Adrenal gland (tissue), 12 donors: ENCODE data around the gene RTTN. TPM values are rescaled to one million over a fixed set of nuclear protein-coding genes. Genes with fewer than 3 reads are reported as not detected.

ENCODE experiments used
- DNase-seq, 7 donors: peaks; one replicate each; pipeline ENCODE4 v3.0.0-alpha.2; 2019 to 2020
- H3K27ac ChIP-seq, 5 donors: fragments of 200-600 bp; sonication (generic) in 4 of 5; 1 replicate in 3 of 5; 2 replicates in 2 of 5; pipeline versions ENCODE4 v1.5.1 to v1.8.0; 2016 to 2020; ENCODE audit warnings: mild to moderate bottlenecking in 1 of 5
- H3K27me3 ChIP-seq: fragments of 200-600 bp; 2 replicates; pipeline ENCODE4 v1.8.0; 2021
- H3K36me3 ChIP-seq, 2 donors: fragments of 200-600 bp; replicated peaks in 1 of 2; 1 replicate in 1 of 2; 2 replicates in 1 of 2; pipeline versions ENCODE4 v1.5.1 to v1.8.0; 2018 to 2022
- H3K4me1 ChIP-seq, 2 donors: fragments of 200-600 bp; replicated peaks in 1 of 2; 1 replicate in 1 of 2; 2 replicates in 1 of 2; pipeline versions ENCODE4 v1.5.1 to v1.8.0; 2018 to 2021
- H3K4me3 ChIP-seq, 4 donors: fragments of 200-600 bp; sonication (generic) in 3 of 4; one replicate each; pipeline ENCODE4 v1.5.1; 2016 to 2018
- H3K9me3 ChIP-seq, 3 donors: fragments of 200-600 bp; sonication (generic) in 1 of 3; replicated peaks in 1 of 3; 1 replicate in 2 of 3; 2 replicates in 1 of 3; pipeline versions ENCODE4 v1.5.1 to v1.8.0; 2016 to 2021
- CTCF ChIP-seq, 6 experiments: fragments of 450-650 bp in 4 of 6; fragments of 200-600 bp in 2 of 6; sonication (generic) in 1 of 6; IDR thresholded peaks; 1 replicate in 5 of 6; 2 replicates in 1 of 6; pipeline versions ENCODE4 v1.5.1 to v1.8.0; 2016 to 2021; ENCODE audit warnings: antibody characterized with exemption in 6 of 6, mild to moderate bottlenecking in 2 of 6, moderate library complexity in 1 of 6
- POLR2A ChIP-seq, 2 donors: fragments of 450-650 bp; IDR thresholded peaks; one replicate each; pipeline ENCODE4 v1.6.1; 2017; ENCODE audit warnings: antibody characterized with exemption in 2 of 2, mild to moderate bottlenecking in 2 of 2, moderate library complexity in 1 of 2
- WGBS, 4 donors: extraction: QIAGEN DNeasy Blood & Tissue Kit in 2 of 4; methylation state at CpG; one replicate each; pipeline versions ENCODE4 v1.1.5 to v1.1.7; 2013 to 2017; 5-methylcytosine and 5-hydroxymethylcytosine counted together
- intact Hi-C, 2 donors: fragments of 100-400 bp; cut with DNase I; formaldehyde crosslinking; loops; one replicate each; pipeline versions ENCODE4 v1.14.1 to v1.15.0; 2022 to 2023
- polyA plus RNA-seq, 3 donors: library from polyadenylated mRNA; stranded (reverse); fragments of 200-250 nt in 2 of 3; fragments of 350-450 nt in 1 of 3; fragmentation: Illumina TruSeq in 1 of 3; extraction: RNeasy Lipid Tissue Mini Kit (QIAGEN cat#74804) in 1 of 3; gene quantifications; one replicate each; pipeline ENCODE4 v1.2.3, GENCODE V29; 2013 to 2014
- total RNA-seq, 9 donors: library from RNA; depleted of rRNA in 4 of 9; stranded (reverse); fragments of >200 nt in 4 of 9; fragments of 120-200 nt in 1 of 9; fragmentation: NEBNext Ultra II Directional in 1 of 9; extraction: Animal tissue kit (Norgen Biotek cat#: 25700) in 1 of 9; gene quantifications; one replicate each; pipeline versions ENCODE4 v1.1.0 to v1.2.4, GENCODE V29; 2013 to 2023
- donor health status: healthy with polysubstance abuse.
- donor health status: Bipolar disorder and iron deficiency.
- donor health status: DM: yes; HTN: yes; CAD: no.
- donor health status: DM: no; HTN: no; CAD: no.
- donor health status: DM: no; HTN: no; CAD: no.
- donor health status: DM: yes; HTN: yes; CAD: no.

The RTTN gene
- total and polyA plus RNA-seq, 12 donors = 4.0 to 22.5 (median 7.5) TPM

- no peaks in the 10 kb centered on the region for H3K27me3 ChIP-seq
- no peak overlapping the region for H3K27ac ChIP-seq
- 88 to 96% (median 94%) methylated on average over 2 of the region's 2 CpGs for WGBS, 4 donors
- no peak for TF ChIP-seq CTCF (IDR thresholded peaks at IDR 0.05)
- TF ChIP-seq POLR2A (IDR thresholded peaks at IDR 0.05) = no peak
- no peak overlapping the region for H3K4me3 ChIP-seq
- peaks cover 10 to 26% of the 10 kb centered on the region in 2 donors for H3K4me1 ChIP-seq
- intact Hi-C loops = no loop called here
- no peaks in the 10 kb centered on the region for H3K36me3 ChIP-seq
- no peaks in the 10 kb centered on the region for H3K9me3 ChIP-seq
- no peak for DNase-seq
Observed at GRCh38 chr18:70183441-70183840, 22.0 kb downstream of the RTTN start.

GRCh38 chr18:70182548-70182947 lies 22.9 kb downstream of the RTTN start:
- Histone ChIP-seq H3K9me3 (no peaks in the 10 kb centered on the region), H3K27me3 (no peaks in the 10 kb centered on the region), H3K27ac (peak overlapping the region in 1 of 5 donors; percentile 52), H3K36me3 (no peaks in the 10 kb centered on the region), H3K4me1 (peaks cover 4 to 26% of the 10 kb centered on the region in 2 donors), H3K4me3 (no peak overlapping the region)
- no peak for DNase-seq
- TF ChIP-seq CTCF (IDR thresholded peaks at IDR 0.05) (no peak), POLR2A (IDR thresholded peaks at IDR 0.05) (no peak)
- intact Hi-C loops = no loop called here

GRCh38 chr18:70181725-70182124 lies 23.8 kb downstream of the RTTN start:
- no peaks in the 10 kb centered on the region for H3K27me3 ChIP-seq
- peak overlapping the region in 4 of 5 donors; percentile 9 to 59 (median 46) for H3K27ac ChIP-seq
- no peak for TF ChIP-seq POLR2A (IDR thresholded peaks at IDR 0.05)
- no peak for TF ChIP-seq CTCF (IDR thresholded peaks at IDR 0.05)
- no peak for DNase-seq
- intact Hi-C loops = no loop called here
- H3K4me1 ChIP-seq = peaks cover 3 to 26% of the 10 kb centered on the region in 2 donors
- no peaks in the 10 kb centered on the region for H3K36me3 ChIP-seq
- H3K9me3 ChIP-seq = no peaks in the 10 kb centered on the region
- peak overlapping the region in 1 of 4 donors; percentile 25 for H3K4me3 ChIP-seq

GRCh38 chr18:70181015-70181414 lies 24.5 kb downstream of the RTTN start:
- H3K4me1 ChIP-seq = peaks cover 3 to 26% of the 10 kb centered on the region in 2 donors
- no peak for DNase-seq
- H3K9me3 ChIP-seq = no peaks in the 10 kb centered on the region
- intact Hi-C loops = no loop called here
- TF ChIP-seq CTCF (IDR thresholded peaks at IDR 0.05) (no peak), POLR2A (IDR thresholded peaks at IDR 0.05) (peak in 1 of 2 donors; percentile 38)
- no peaks in the 10 kb centered on the region for H3K36me3 ChIP-seq
- peak overlapping the region in 1 of 4 donors; percentile 25 for H3K4me3 ChIP-seq
- WGBS, 4 donors = 39 to 51% (median 50%) methylated on average over 1 of the region's 1 CpG
- peak overlapping the region in 4 of 5 donors; percentile 9 to 59 (median 46) for H3K27ac ChIP-seq
- no peaks in the 10 kb centered on the region for H3K27me3 ChIP-seq
